IPS DF 4.7 (cell line): ENCODE data around the gene DDX27.
A peak's percentile ranks its signal among the peaks of the same experiment; 100 is the strongest.
"Not testable (repeated sequence)": the region's sequence is repeated elsewhere in the genome, so short reads cannot be mapped to it uniquely, and the experiment has no call there.

ENCODE experiments used
- DNase-seq: peaks from one replicate; pipeline ENCODE4 v3.0.0-alpha.2; 2013; ENCODE audit warnings: low spot score; ENCODE audit errors: extremely low read depth

Gene DDX27, protein sequence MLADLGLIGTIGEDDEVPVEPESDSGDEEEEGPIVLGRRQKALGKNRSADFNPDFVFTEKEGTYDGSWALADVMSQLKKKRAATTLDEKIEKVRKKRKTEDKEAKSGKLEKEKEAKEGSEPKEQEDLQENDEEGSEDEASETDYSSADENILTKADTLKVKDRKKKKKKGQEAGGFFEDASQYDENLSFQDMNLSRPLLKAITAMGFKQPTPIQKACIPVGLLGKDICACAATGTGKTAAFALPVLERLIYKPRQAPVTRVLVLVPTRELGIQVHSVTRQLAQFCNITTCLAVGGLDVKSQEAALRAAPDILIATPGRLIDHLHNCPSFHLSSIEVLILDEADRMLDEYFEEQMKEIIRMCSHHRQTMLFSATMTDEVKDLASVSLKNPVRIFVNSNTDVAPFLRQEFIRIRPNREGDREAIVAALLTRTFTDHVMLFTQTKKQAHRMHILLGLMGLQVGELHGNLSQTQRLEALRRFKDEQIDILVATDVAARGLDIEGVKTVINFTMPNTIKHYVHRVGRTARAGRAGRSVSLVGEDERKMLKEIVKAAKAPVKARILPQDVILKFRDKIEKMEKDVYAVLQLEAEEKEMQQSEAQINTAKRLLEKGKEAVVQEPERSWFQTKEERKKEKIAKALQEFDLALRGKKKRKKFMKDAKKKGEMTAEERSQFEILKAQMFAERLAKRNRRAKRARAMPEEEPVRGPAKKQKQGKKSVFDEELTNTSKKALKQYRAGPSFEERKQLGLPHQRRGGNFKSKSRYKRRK

DNA sequence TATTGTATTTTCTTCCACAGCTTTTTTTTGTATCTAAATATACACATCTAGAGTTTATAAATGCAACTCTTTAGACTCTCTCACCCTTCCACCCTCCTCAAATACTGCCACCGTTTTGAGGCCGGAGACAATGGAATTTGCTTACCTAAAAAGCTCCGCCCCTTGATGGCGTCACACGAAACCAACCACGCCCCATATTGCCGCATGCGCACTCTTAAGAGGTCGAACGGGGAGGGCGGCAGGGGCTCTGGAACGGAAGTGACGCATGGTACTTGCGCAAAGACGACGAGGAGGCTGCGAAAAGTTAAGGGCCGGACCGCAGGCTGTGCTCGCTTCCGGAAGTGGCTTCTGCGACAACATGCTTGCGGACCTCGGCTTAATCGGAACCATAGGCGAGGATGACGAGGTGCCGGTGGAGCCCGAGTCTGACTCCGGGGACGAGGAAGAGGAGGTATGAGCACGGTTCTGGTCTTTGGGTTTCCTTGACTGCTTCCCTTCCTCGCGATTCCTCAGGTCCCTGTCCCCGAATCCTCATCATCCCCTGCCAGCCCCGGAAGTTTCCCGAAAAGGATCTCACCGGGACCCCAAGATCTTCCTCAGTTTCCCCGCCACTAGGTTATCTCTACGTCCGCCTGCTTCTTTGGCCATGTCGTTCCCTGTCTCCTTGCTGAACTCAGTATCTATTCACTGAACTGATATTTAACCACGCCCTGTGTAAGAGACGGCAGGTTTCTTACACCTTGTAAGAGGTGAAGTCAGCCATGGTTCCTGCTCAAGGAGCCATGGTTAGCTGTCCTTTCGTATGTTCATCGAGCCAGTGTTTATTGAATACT is at the start of gene DDX27:
Gene DDX27 (plus strand): TSS at position 326 of the 833 bp plus-strand sequence. CDS start 33 bp downstream, at position 359.
- peak; percentile 95 for DNase-seq

DNA sequence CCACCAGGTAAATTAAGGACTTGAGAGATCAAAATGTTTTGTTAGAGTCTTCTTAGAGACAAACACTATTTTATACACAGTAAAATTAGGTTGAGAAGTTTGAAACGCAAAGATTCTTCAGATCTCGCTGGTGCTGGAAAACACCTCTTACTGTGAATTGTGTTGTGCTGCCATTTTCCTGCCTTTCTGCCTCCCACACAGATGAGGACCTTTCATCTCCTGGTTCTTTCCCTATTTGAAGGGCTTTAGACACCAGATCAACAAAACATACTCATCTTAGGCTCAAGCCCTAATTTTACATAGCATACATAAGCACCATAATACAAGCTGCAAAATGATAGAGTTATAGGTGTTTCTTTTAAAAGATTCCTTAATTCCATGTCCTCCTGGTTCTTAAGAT is 49.7 kb upstream of the DDX27 start:
- DNase-seq: no peak

DNA sequence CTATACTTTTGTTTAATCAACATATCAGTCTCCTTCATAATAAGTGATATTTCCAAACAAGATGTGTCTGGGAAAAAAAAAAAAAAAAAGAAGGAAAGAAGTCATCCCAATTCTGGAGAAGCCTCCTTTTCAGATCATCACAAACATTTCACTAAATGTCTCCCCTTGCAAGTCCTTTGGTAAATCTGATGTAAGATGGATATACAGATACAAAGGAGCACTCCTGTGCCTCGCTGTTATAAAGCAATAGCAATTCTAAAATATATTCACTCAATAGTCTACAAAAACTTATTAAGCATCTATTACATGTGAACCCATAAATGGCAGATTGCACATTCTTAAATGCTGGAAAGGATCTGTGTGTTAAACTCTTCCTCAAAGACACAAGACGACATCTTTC is 48.5 kb upstream of the DDX27 start:
- DNase-seq: no peak

DNA sequence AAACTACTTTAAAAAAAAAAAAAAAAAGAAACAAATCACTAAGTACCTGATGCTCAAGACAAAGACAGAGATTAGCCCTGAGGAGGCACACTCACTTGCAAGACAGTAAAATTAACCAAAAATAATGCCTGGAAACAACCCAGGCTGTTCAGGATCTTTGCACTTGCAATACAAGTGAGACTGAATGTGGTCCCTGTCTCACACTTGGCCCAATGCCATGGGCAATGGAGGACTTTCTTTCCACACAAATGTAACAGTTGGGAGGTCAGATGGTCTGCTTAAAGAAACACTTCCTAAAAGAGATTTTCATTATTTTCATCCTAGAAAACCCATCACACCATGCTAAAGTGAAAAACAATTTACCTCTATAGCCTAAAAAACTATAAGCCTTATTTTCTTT is 47.3 kb upstream of the DDX27 start:
- DNase-seq: no peak

DNA sequence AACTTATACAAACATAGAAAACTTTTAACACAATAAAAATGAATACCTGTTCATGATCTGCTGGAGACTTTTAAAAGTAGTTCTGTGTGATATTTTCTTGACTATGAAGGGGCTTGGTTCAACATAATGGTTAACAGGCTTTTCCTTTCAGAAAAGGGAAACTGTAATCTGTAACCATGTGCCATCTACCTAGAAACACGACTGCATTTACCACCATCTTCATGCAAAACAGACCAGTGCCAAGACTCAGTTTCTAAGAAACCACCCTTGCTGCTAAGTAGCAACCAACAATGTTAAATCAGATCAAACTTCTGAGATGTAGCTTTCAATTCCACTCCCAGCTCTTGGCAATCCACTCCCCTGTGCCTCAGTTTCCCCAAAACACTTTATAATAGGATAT is 46.8 kb upstream of the DDX27 start:
- DNase-seq: no peak

DNA sequence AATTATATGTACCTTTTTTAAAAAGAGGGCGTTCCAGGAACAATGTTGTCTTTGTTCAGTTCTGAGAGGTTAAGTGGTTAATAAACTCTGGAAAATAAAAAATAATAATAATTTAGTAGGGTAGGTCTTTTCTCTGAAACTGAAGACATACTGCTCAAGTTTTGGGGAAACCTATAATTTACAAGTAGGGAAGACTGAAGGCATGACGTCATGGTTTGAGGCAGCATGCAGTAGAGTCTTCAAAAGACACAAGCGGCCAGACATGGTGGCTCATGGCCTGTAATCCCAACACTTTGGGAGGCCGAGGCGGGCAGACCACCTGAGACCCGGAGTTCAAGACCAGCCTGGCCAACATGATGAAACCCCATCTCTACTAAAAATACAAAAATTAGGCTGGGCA is 45.0 kb upstream of the DDX27 start:
- no peak for DNase-seq

DNA sequence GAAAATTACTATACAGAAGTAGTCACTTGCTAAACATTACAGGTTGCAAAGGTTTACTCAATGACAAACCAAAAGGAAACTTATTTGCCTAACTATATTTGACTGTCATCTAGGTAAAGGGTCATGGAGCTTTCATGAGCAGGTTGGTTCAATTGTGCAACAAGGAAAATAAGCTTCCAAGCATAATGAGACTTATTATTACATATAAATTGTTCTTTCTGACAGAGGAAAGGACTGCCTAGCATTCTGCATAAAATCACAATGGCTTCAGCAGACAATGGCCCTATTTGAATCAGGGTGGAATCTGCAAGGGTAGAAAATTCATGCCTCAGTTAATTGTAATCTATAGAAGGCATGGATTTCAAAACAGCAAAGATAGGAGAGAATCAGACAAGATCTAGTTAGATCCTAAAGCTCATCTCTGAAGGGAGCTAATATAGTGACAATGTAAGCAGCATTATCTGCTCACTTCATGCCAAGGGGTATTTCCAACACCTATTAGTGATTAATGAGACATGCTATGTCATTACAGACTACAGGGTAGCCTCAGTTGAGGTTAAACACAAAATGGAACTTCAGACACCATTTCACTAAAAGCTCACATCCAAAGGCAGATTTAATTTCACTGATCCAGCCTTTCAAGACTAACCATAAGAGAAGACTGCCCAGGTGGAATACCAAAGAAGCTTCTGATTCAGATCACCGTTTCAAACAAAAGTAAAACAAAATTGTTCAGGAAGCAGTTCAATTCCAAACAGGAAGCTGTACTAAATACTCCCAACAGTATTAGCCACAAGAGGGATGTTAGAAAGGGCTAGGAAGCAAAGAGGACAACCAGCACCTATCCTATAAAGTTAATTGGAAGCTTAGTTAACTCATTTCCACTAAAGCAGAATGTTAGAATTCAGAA is 39.6 kb upstream of the DDX27 start:
- no peak for DNase-seq

DNA sequence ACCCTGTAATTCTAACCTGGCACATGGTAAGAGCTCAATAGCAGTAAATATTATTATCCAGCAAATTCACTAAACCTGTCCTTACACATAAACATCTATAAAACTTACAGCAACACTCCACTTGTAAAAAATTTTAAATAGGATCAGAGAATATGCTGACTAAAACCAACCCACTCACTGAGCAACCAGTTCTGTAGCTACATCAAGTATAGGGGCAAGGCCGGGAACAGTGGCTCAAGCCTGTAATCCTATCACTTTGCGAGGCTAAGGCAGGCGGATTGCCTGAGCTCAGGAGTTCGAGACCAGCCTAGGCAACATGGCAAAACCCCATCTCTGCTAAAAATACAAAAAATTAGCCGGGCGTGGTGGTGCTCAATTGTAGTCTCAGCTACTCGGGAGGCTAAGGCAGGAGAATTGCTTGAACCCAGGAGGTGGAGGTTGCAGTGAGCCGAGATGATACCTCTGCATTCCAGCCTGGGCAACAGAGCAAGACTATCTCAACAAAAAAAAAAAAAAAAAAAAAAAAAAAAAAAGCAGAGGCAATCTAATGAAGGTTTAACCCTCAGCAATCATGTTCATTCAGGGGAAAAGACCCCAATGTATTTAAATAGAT is 37.8 kb upstream of the DDX27 start:
- DNase-seq: no peak

DNA sequence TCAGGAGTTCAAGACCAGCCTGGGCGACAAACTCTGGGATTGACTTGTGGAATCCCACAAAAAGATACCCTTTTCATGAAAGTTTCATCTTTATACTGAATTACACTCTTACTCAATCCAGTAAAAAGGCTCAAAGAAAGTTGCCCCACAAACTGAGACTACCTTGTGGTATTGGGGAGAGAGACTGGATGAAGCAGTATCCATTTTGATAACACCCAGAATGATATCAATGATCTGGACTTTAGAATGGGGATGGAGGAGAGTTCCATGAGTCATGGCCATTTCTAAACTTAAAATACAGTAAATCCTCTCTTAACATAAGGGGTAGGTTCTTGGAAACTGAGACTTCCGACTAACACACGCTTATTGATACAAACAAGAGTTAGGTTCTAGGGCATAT is 35.8 kb upstream of the DDX27 start:
- DNase-seq: no peak

DNA sequence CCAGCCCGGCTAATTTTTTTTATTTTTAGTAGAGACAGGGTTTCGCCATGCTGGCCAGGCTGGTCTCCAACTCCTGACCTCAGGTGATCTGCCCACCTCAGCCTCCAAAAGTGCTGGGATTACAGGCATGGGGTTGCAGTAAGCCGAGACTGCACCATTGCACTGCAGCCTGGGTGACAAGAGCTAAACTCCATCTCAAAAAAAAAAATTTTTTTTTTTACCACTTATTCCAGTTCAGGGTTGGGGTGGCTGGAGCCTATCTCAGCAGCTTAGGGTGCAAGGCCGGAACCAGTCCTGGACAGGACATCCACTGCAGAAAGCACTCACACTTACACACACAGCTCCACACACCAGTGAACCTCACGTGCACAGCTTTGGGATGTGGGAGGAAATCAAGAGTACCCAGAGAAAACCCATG is 35.1 kb upstream of the DDX27 start:
- DNase-seq: not testable (repeated sequence)

DNA sequence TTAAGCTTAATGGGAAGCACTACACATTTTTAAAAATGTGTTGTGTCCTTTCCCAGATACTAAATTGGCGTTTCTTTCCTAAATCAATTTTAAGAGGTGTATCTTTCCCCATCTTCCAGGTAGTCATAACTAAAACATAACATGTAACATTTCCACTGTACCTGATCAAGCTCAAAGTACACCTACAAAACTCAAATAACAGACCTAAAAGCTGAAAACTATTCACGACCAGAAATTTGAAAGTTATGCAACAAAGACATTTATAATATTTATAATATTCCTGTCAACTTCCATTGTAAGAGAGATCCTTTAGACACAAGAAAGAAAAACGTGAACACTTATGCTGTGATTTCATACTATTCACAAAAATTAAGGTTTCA is 34.5 kb upstream of the DDX27 start:
- no peak for DNase-seq

DNA sequence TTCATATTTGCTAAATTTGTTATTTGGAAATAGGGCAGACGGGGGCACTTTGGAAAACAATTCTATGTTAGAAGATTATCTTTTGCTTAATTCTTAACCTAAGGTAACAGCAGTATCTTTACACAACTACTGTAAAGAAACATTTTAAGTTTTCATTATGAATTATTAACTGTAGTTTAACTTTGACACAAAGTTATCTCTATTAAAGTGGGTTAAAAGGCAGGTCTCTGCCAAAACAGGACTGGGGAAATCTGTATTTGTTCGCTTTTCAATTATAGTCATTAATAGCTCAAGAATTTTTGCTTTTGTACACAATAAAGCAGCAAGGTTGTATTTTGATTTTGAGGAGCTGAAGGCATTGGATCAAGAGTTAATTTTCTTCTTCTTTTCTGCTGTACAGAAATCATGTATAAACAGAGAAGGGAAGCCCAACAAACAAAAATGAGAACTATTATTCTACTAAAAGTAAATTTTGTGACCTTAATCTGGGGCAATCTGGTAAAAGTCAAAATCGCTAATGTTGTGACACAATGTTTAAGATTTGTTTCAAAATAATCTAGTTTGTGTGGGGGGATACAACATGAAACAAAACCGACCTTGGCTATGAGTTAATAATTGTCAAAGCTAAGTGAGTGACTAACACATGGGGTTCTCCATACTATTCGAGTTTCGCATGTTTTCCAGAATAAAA is 34.0 kb upstream of the DDX27 start:
- DNase-seq: no peak

DNA sequence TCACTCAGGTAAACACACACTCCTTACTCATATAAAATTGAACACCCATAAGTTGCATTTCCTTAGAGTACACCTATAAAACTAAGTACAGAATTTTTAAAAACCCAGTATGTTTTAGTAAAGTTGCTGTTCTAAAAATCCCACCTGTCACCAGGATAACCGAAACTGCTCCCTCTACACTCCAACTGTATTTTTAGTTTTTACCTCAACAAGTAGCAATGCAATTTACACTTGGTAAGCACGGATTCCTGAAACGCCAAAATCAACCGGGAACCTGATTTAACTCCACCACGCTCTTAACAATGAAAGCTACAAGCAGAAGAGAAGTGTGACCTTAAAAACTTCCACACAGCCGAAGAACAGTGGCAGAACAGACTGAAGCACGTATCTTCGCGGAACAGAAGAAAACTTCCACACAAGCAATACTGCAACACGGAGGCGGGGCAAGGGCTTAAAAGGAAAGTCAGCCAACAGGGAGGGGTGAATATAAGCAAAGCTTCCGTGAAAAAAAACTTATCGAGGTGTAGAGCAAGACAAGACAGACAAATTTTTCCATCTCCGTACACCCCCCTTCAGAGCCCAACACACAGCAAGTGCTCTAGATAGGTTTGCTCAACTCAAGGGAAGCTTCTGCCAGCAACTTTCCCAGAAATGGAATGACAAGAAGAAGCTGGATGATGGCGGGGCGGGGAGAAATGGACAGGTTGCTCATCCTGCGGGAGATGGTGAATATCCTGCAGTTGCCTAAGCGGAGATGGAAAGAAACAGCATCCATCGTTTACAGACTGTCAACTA is 32.5 kb upstream of the DDX27 start:
- DNase-seq: no peak

DNA sequence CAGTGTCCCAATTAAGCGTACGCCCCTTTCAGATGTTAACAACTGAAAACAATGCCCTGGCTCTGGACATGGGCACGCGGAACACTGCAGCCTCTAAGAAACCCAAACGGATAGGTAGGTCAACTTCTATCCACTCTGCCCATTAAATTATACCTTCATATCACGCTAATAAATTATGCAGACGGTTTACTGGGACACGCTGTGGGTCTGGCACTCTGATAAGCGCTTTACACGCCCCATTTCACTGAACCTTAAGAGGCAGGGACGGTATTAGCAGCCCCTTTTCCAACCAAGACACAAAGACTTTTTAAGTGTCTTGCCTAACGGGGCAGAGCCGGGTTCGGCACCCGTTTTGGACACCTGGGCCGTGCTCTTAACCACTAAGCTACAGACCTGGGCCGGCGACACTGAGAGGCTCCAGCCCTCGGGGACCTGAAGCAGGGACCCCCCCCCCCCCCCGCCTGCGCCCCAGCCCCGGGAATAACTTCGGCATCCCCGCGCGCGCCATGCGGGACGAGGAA is 31.8 kb upstream of the DDX27 start:
- no peak for DNase-seq

DNA sequence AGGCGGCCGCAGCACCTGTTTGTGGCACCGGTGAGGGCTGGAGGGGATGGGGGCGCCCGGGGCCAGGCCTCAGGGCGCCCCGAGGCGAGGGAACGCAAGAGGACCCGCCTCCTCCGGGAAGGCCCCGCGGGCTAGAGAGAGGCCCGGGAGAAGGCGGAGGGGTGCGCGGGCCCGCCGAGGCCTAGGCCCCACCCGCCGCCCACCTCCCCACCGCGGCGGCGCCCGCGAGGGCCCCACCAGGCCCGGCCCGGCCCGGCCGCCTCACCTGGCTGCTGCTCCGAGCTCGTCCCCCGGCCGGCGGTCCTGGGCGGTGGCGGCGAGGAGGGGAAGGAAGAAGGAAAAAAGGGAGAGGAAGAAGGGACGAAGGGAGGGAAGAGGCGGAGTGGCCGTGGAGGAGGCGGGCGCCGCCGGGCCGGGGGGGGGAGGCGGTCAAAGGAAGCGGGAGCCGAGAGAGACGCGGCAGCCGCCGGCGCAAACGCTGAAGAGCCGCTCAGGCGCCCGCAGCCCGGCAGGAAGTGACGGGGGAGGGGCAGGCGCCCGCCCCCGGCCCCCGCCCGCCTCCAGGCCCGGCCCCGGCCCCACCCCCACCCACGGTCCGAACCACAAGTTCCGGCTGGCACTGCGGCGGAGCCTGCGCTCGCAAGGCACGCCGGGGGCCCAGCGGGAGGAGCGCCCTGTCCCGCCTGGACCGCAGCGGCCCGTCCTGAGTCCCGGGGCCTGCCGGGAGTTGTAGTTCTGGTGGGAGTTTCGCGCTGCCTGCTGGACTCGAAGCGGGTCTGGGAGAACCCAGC is 31.2 kb upstream of the DDX27 start, which contains the start of gene STAU1:
Gene STAU1 (minus strand): TSS at position 484 of the 791 bp plus-strand sequence. CDS start 22,133 bp downstream, outside the sequence.
- DNase-seq: peak; percentile 62

DNA sequence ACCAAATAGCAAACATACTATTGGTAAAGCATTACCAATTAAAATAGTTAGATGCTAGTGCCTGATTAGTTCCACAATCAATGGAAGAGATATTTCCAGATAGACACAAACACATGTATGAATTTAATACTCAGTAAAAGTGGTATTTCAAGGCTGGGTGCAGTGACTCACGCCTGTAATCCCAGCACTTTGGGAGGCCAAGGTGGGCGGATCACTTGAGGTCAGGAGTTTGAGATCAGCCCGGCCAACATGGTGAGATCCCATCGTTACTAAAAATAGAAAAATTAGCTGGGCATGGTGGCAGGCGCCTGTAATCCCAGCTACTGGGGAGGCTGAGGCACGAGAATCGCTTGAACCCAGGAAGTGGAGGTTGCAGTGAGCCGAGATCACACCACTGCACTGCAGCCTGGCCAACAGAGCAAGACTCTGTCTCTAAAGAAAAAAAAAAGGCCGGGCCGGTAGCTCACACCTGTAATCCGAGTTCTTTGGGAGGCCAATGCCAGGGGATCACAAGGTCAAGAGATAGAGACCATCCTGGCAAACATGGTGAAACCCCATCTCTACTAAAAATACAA is 26.2 kb upstream of the DDX27 start:
- not testable (repeated sequence) for DNase-seq

DNA sequence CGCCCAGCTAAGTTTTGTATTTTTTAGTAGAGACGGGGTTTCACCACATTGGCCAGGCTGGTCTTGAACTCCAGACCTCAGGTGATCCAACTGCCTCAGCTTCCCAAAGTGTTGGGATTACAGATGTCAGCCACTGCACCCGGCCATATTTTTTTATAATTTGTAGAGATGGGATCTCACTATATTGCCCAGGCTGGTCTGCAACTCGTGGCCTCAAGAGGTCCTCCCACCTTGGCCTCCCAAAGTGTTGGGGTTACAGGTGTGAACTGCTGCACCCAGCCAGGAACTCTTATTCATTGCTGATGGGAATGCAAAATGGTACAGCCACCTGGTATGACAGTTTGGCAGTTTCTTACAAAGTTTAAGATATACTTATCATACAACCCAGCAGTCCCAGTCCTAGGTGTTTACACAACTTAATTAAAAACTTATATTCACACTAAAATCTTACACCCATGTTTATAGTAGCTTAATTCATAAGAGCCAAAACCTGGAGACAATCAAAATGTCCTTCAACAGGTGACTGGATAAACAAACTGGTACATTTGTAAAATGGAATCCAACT is 19.4 kb upstream of the DDX27 start:
- DNase-seq: no peak
